ENCODE results near the gene ALDH1L2.

DNA sequence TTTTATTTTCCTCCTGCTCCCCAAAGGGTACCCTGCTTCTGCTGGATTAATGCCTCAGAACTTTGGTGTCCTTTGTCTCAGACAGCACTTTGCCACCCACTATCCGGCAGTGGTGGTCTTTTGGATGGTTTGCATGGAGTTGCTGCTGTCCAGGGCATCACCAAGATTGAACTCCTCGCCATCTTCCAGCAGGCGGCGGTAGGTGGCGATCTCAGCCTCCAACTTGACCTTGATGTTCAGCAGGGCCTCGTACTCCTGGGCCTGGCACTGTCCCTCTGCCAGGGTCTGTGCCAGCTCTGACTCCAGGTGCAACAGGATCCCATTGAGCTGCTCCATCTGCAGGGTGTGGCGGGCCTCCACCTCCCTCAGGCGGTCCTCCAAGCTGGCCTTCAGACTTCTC, 107.6 kb downstream of the ALDH1L2 start:
- no peak for TF ChIP-seq POLR2A (IDR thresholded peaks at IDR 0.05)
- TF ChIP-seq, protein P1, sequence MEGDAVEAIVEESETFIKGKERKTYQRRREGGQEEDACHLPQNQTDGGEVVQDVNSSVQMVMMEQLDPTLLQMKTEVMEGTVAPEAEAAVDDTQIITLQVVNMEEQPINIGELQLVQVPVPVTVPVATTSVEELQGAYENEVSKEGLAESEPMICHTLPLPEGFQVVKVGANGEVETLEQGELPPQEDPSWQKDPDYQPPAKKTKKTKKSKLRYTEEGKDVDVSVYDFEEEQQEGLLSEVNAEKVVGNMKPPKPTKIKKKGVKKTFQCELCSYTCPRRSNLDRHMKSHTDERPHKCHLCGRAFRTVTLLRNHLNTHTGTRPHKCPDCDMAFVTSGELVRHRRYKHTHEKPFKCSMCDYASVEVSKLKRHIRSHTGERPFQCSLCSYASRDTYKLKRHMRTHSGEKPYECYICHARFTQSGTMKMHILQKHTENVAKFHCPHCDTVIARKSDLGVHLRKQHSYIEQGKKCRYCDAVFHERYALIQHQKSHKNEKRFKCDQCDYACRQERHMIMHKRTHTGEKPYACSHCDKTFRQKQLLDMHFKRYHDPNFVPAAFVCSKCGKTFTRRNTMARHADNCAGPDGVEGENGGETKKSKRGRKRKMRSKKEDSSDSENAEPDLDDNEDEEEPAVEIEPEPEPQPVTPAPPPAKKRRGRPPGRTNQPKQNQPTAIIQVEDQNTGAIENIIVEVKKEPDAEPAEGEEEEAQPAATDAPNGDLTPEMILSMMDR (IDR thresholded peaks at IDR 0.05): no peak
